Stomach smooth muscle (tissue), 2 donors: Measurements from ENCODE around the gene NDUFB10.
A peak's percentile ranks its signal among the peaks of the same experiment; 100 is the strongest.

Experiments
- H3K27ac ChIP-seq: one replicate; pipeline ENCODE4 v1.7.0; 2013; ENCODE audit warnings: mild to moderate bottlenecking, low read length, inconsistent platforms
- H3K27me3 ChIP-seq, 2 donors: one replicate each; pipeline ENCODE4 v1.7.0; 2013; ENCODE audit warnings: low read length in 2 of 2; ENCODE audit not compliant: insufficient read depth in 2 of 2, control insufficient read depth in 1 of 2
- H3K36me3 ChIP-seq, 2 donors: one replicate each; pipeline ENCODE4 v1.7.0; 2013; ENCODE audit warnings: low read length in 2 of 2; ENCODE audit not compliant: control insufficient read depth in 2 of 2, insufficient read depth in 2 of 2
- H3K4me1 ChIP-seq: one replicate; pipeline ENCODE4 v1.7.0; 2013; ENCODE audit warnings: low read length; ENCODE audit not compliant: control insufficient read depth, insufficient read depth
- H3K4me3 ChIP-seq, 2 donors: one replicate each; pipeline ENCODE4 v1.7.0; 2013; ENCODE audit warnings: low read length in 2 of 2
- H3K9ac ChIP-seq, 2 donors: one replicate each; pipeline ENCODE4 v1.7.0; 2013; ENCODE audit warnings: low read length in 2 of 2, mild to moderate bottlenecking in 1 of 2
- H3K9me3 ChIP-seq, 2 donors: one replicate each; pipeline ENCODE4 v1.7.0; 2013; ENCODE audit warnings: low read length in 2 of 2; ENCODE audit not compliant: control insufficient read depth in 2 of 2
- donor health status: healthy.
- donor health status: Pancreatic carcinoma.

Gene NDUFB10

GRCh38 chr16:1999866-2000514 is 40.7 kb downstream of the NDUFB10 start:
- Histone ChIP-seq H3K4me3 (no peak overlapping the region), H3K27me3 (no peaks in the 10 kb centered on the region), H3K9ac (no peak overlapping the region), H3K4me1 (peaks cover 18% of the 10 kb centered on the region), H3K9me3 (no peaks in the 10 kb centered on the region), H3K27ac (no peak overlapping the region), H3K36me3 (peaks cover 23 to 27% of the 10 kb centered on the region in 2 donors)

DNA sequence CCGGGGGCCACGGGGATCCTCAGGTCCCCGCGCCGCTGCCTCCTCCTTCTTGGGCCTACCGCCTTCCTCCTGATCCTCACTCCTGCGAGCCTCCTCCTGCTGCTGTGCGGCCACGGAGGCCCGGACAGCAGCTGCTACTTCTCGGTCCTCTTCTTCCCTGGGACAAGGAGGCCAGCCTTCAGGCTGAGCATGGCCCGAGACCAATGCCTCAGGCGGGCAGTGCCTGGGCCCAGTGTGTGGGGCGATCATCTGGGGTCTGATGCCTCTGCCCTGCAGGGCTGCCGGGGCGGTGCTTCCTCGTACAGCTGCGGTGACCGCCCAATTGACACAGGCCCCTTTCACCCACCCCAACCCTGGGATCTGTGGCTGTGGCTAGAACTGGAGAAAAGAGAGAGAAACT is 41.7 kb downstream of the NDUFB10 start:
- H3K4me3 ChIP-seq: no peak overlapping the region
- H3K4me1 ChIP-seq: peaks cover 27% of the 10 kb centered on the region
- H3K36me3 ChIP-seq: peaks cover 23 to 27% of the 10 kb centered on the region in 2 donors
- H3K9me3 ChIP-seq: no peaks in the 10 kb centered on the region
- H3K27ac ChIP-seq: no peak overlapping the region
- H3K9ac ChIP-seq: no peak overlapping the region
- no peaks in the 10 kb centered on the region for H3K27me3 ChIP-seq

DNA sequence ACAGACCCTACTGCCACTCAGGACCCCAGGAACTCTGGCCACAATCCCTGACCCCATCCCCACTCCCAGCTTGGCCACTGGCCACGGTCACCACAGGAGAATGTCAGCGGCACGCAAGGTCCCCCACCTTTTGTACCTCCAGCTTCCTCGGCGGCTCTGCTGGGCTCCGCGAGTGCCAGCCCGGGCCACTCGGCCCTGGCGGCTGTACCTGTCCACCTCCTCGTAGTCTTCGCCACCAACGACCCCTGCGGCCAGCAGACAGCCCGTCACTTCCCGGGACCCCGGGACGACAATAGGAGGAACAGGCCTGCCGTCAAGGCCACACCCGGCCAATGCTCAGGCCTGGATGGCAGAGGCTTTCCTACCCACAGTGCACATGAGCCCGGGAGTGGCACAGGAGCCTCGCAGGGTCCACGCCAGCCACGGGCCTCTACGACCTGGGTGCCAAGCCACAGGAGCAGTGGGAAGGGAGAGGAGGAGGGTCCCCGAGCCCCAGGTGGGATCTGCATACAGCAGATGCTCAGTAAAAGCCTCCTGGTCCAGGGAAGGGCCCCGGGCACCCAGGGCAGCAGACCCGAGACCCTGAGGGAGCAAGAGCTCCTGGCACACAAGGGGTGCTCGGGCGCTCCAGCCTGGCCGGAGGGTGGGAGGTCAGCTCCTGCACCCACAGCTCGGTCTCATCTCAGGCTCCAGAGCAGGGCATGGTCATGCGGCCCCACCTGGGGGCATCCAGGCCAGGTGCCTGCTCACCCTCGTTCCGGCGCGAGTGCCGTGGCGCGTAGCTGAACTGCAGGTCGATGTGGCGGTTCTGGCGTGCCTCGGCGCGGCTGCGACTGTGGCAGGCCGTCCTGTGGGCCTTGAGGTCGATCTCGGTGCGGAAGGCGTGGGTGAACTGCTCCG is 42.4 kb downstream of the NDUFB10 start:
- no peak overlapping the region for H3K4me3 ChIP-seq
- no peaks in the 10 kb centered on the region for H3K9me3 ChIP-seq
- H3K4me1 ChIP-seq: peaks cover 30% of the 10 kb centered on the region
- no peak overlapping the region for H3K27ac ChIP-seq
- H3K9ac ChIP-seq: no peak overlapping the region
- H3K36me3 ChIP-seq: peaks cover 23 to 27% of the 10 kb centered on the region in 2 donors
- no peaks in the 10 kb centered on the region for H3K27me3 ChIP-seq

- no peak overlapping the region for H3K9ac ChIP-seq
- no peak overlapping the region for H3K4me3 ChIP-seq
- H3K27ac ChIP-seq: no peak overlapping the region
- no peaks in the 10 kb centered on the region for H3K9me3 ChIP-seq
- H3K27me3 ChIP-seq: no peaks in the 10 kb centered on the region
- peaks cover 21 to 27% of the 10 kb centered on the region in 2 donors for H3K36me3 ChIP-seq
- H3K4me1 ChIP-seq: peaks cover 39% of the 10 kb centered on the region
These were observed 43.3 kb downstream of the NDUFB10 start for GRCh38 chr16:2002406-2003230.

- Histone ChIP-seq H3K27ac (no peak overlapping the region), H3K36me3 (peaks cover 16 to 27% of the 10 kb centered on the region in 2 donors), H3K4me3 (no peak overlapping the region), H3K4me1 (peaks cover 46% of the 10 kb centered on the region), H3K9ac (no peak overlapping the region), H3K27me3 (no peaks in the 10 kb centered on the region), H3K9me3 (no peaks in the 10 kb centered on the region)
These were observed 44.0 kb downstream of the NDUFB10 start for GRCh38 chr16:2003231-2003826.

DNA sequence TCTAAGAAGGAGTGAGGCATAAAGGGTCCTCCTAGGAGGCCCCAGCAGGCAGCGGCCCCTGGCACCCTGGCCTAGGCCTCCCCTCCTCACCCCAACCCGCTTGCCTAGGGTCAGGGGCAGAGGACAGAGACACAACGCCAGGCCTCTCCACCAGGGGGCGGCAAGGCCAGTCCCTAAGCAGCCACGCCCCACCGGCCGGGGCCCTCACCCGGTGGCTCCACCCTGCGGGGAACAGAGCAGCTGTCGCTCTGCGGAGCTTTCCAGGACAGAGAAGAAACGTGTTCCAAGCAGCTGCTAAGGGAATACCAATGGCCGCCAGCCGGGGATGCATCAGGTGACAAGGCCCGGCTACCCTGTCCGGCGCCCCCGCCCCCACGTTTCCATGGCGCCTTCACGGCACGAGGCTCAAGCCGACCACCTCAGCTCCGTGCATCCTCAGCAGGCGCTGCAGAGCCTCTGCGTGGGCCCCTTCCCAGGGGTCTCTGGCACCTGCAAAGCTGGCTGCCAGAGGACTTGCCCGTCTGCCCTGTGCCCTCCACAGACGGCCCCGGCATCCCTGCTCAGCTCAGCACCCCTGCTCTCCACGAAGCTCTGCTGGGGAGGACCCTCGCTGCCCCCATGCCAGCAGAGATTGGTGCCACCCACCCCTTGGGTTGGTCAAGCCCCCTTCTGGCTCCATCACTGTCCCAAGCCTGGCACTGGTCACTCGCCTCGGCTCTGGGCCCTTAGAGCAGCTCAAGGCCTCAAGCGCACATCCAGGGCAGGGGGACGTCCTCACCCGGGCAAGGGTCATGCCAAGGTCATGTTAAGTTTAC is 44.7 kb downstream of the NDUFB10 start:
- Histone ChIP-seq H3K4me3 (peak overlapping the region in 1 of 2 donors; percentile 35), H3K27me3 (no peaks in the 10 kb centered on the region), H3K4me1 (peaks cover 53% of the 10 kb centered on the region), H3K9ac (peak overlapping the region in 1 of 2 donors; percentile 28), H3K36me3 (peaks cover 16 to 26% of the 10 kb centered on the region in 2 donors), H3K9me3 (no peaks in the 10 kb centered on the region), H3K27ac (no peak overlapping the region)

- Histone ChIP-seq H3K27me3 (no peaks in the 10 kb centered on the region), H3K4me3 (no peak overlapping the region), H3K27ac (no peak overlapping the region), H3K9ac (no peak overlapping the region), H3K9me3 (no peaks in the 10 kb centered on the region), H3K4me1 (peaks cover 57% of the 10 kb centered on the region), H3K36me3 (peaks cover 15 to 22% of the 10 kb centered on the region in 2 donors)
These were observed 45.6 kb downstream of the NDUFB10 start for GRCh38 chr16:2004795-2005517.

DNA sequence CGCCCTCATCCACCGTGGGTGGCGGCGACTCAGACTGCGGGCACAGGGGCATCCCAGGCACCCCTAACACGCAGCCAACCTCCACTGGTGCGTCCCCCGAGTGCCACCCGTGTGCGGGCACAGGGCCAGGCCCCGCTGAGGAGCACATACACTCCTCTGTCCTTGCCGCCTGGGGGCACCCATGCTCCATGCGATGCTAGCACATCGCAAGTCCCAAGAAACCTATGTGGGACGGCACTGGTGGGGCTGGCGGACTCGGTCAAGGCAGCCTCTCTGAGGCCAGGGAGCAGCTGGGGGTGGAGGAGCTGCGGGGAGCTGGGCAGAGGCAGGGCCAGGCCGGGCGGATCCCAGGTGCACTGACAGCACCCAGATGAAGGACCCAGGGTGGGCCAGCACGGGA is 46.3 kb downstream of the NDUFB10 start:
- Histone ChIP-seq H3K4me3 (no peak overlapping the region), H3K9me3 (no peaks in the 10 kb centered on the region), H3K27ac (no peak overlapping the region), H3K4me1 (peaks cover 64% of the 10 kb centered on the region), H3K9ac (no peak overlapping the region), H3K36me3 (peaks cover 13 to 19% of the 10 kb centered on the region in 2 donors), H3K27me3 (no peaks in the 10 kb centered on the region)

DNA sequence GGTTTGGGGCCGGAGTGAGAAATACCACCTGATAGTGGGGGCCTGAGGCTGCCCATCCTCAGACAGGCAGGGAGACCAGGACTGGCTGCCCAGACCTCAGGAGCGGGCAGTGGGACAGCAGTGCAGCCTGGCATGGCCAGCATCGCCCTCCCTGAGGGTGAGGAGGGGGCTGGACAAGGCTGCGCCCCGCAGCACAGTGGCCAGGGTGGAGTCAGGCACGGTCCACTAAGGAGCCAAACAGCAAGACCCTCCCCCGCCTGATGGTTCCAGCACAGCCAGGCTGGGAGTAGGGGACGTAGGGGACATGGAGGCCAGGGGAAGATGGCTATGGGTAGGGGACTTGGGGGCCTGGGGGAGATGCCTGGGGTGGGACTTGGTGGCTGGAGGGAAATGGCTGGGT is 47.0 kb downstream of the NDUFB10 start:
- H3K9me3 ChIP-seq: no peaks in the 10 kb centered on the region
- no peaks in the 10 kb centered on the region for H3K27me3 ChIP-seq
- peaks cover 11 to 13% of the 10 kb centered on the region in 2 donors for H3K36me3 ChIP-seq
- no peak overlapping the region for H3K4me3 ChIP-seq
- no peak overlapping the region for H3K27ac ChIP-seq
- H3K4me1 ChIP-seq: peaks cover 64% of the 10 kb centered on the region
- H3K9ac ChIP-seq: no peak overlapping the region
